Pulmonary artery endothelial cell (primary cell): ENCODE results near the gene NRXN2. TPM values are rescaled to one million over a fixed set of nuclear protein-coding genes. Genes with fewer than 3 reads are reported as not detected.
"Not testable (repeated sequence)": the region's sequence is repeated elsewhere in the genome, so short reads cannot be mapped to it uniquely, and the experiment has no call there.

Experiments used
- DNase-seq: peaks from one replicate; pipeline ENCODE4 v3.0.0-alpha.2; 2011; ENCODE audit warnings: low read depth, low spot score
- total RNA-seq: library from RNA; depleted of rRNA; stranded (reverse); fragments of >200 nt; gene quantifications from 2 replicates; pipeline ENCODE4 v1.2.3, GENCODE V29; 2014

The NRXN2 gene
- total RNA-seq, 1 donor from 2014 or later: not detected

DNA sequence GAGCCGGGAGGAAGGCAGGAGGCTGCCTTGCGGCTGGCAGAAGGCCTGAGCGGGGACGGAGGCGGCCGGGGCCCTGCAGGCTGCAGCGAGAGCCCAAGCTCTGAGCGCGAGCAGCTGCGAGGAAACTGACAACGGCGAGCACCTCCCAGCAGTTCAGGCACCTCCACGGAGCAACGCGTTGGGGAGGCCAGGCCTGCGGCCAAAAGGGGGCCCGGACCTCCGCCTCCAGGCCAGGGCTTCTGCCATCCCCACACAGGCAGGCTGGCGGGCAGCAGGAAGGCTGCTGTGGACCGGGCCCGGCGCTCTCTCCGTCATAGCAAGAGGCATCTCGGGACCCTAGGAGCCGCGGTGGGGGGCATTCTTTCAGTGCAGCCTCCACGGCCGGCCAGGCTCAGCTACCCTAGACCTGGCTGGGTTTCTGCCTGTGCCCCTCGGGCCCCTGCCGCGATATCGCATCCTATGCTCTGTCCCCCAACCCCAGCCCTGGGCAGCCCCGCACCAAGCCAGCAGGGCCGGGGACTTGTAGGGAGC is 154.9 kb downstream of the NRXN2 start:
- no peak for DNase-seq

DNA sequence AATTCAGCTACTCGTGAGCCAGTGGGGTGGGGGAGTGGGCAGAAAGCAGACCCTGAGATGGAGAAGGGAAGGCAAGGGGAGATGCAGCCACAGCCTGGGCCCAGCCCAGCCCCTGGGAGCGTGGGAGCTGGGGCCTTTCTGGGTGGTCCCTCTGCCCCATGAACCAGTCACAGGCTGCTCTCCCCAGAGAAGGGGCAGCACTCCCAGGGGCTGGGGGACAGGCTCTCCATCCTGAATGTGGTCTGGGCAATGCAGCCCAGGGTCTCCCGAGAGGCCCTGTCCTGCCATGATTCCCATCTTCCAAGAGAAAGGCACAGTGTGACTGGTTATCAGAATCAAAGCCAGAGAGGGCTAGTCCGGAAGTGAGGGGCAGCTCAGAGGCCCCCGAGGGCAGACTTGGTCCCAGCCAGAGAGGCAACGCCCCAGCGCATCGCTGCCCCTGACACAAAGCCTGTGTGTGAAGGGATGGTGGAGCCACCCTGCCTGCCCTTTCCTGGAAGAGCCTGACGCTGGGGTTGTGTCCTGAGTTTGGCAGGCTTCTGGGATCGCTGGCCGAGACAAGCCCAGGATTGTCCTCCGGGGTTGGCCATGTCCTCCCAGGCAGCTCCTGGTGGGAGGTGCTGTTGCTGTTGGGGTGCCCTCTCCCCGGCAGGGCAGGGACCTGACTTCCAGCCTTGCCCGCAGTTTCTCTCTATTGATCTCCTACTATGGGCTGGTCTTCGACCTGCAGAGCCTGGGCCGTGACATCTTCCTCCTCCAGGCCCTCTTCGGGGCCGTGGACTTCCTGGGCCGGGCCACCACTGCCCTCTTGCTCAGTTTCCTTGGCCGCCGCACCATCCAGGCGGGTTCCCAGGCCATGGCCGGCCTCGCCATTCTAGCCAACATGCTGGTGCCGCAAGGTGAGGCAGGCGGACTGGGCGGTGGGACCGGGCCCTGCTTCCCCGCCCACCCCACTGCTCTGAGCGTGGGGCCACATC is 155.8 kb downstream of the NRXN2 start:
- no peak for DNase-seq

DNA sequence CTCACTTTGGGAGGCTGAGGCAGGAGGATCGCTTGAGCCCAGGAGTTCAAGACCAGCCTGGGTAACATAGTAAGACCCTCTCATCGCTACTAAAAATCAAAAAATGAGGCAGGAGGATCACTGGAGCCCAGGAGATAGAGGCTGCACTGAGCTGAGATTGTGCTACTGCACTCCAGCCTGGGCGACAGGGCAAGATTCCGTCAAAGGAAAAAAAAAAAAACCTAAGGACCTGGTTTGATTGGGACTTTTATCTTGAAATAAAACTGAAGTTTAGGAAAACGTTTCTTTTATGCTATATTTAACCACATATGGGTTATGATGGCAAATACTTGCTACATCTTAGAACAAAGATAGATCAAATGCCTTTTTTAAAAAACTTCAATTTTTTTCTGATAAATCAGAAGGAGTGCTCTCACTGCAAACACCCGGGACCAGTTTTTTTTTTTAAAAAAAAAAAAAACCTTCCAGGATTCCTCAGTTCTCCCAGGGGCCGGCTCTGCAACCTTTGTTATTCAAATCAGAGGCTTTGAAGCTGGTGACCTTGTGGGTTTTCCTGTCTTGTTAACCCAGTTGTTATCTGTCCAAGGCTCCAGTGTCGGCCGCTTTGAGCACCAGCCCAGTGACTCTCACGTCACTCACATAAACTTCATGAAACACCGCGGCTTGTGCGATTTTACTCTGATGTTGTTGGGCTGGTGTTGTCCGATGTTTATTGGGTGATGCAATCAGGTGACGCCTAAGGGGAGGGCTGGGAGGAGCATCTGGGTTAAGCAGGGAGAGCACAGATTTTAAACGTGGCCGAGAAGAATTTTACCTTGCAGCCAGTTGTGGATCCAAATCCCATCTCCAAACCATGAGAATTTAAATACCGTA is 156.7 kb downstream of the NRXN2 start:
- no peak for DNase-seq

DNA sequence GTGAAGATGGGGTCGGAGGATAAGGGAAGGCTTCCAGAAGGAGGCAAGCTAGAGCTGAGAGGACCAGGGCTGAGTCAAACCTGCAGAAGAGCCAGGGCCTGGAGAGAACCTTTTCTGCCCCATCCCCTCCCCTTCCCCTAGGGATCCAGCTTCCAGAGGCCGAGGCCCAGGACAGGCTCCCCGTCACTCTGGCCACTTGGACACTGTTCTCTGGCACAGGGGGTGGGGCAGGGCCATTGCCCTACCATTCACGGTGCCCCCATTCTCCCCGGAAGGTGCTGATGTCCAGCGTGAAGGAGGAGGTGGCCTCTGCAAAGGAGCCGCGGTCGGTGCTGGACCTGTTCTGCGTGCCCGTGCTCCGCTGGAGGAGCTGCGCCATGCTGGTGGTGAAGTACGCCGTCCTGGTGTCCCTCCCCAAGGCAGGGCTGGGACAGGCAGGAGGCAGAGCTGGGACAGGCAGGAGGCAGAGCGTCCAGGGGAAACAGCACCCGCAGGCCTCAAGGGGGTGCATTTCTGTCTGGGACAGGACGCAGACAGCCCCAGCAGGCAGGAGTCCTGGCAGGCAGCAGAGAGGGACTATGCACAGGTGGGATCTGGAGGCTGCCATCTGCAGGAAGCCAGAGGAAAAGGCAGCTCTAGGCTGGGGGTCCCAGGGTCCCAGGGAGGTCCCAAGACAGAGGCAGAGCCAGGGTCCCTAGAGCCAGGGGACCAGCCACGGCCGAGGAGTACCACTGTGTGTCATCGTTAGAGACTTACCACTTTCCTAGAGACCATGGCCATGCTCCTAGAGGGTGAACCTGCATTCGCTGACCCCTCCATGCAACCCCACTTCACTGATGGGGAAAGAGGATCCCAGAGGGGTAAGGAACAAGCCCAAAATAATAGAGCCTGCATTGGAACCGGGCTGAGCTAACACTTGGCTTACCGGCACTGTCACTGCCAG is 157.8 kb downstream of the NRXN2 start:
- DNase-seq: no peak

DNA sequence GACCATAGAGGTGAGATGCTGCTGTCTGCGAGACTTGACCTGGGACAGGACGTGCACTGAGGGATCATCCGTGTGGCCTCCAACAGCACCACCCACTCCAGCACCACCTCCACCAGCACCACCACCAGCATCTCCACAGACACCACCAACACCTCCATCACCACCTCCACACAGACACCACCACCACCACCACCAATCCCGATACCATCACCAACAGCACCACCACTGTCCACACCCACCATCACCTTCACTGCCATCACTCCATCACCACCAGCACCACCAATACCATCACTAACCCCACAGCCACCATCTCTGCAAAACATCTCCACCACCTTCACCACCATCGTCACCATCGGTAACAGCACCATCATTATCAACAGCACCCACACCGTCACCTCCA is 158.6 kb downstream of the NRXN2 start:
- DNase-seq: no peak

DNA sequence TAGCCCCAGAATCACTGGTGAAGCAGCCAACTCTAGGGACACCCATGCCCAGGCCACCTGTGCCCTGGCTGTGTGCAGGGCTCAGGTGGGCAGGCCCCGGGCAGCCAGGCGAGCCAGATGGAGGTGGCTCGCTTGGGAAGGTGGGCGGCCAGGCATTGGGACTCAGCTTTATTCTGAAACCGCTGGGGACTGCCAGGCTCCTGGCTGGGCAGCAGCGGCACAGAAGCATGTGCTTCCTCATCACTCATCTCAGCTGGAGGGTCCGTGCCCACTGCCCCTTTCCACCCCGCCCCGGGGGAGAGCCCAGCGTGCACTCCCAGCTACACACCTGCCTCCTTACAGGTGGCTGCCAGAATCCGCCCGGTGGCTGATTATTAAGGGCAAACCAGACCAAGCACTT is 159.0 kb downstream of the NRXN2 start:
- DNase-seq: no peak

DNA sequence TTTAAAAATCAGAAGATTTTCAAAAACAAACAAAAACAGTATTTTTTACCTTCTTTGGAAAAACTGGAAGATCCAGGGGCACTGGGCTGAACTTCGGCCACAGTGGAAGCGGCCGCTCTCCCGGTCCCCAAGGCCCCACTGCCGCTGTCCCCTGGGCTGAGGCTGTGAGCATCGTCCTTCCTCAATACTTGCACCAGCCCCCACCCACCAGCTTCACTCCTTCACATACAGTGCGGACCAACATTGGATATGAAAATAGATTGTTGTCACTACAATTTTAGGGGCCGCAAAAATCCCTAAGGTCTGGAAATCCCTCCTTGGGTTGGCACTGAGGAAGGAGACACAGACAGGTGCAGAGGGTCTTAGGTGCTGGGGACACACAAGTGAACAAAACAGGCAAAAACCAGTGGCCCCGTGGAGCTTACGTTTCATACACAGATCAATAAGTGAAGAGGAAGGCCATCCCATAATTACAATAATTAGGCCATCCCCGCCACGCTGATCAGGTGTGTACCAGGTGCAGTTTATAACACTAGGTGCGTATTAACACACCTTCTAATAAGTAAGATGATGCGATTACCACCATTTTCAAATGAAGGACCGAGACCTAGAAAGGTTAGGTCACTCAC is 160.2 kb downstream of the NRXN2 start:
- no peak for DNase-seq

DNA sequence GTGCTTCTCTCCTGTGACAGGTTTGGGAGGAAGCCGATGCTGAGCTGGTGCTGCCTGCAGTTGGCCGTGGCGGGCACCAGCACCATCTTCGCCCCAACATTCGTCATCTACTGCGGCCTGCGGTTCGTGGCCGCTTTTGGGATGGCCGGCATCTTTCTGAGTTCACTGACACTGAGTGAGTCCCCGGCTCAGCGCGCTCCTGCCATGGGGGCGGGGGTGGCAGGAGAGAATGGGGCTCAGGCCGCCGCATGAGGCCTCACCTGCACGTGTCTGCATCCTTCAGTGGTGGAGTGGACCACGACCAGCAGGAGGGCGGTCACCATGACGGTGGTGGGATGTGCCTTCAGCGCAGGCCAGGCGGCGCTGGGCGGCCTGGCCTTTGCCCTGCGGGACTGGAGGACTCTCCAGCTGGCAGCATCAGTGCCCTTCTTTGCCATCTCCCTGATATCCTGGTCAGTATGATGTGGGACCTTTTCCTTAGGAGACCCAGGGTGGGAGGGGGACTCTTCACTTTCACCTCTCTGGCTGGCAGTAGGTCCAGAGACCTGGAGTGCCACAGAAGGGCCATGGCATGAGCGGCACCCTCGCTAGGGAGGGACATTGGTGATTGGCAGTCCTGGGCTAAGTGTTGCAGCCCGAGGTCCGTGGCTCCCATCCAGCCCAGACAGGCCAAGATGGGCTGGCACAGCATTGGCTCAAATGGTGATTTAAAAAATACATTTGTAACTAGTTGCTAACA is 160.8 kb downstream of the NRXN2 start:
- no peak for DNase-seq

DNA sequence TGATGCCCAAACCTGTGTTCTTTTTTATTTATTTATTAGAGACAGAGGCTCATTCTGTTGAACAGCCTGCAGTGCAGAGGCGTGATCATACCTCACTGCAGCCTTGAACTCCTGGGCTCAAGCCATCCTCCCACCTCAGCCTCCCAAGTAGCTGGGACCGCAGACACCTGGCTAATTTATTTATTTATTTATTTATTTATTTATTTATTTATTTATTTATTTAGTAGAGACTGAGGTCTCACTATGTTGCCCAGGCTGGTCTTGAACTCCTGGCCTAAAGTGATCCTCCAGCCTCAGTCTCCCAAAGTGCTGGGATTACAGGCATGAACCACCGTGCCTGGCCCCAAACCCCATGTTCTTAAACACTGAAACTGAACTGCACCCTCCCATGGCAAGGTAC is 161.6 kb downstream of the NRXN2 start:
- DNase-seq: not testable (repeated sequence)

DNA sequence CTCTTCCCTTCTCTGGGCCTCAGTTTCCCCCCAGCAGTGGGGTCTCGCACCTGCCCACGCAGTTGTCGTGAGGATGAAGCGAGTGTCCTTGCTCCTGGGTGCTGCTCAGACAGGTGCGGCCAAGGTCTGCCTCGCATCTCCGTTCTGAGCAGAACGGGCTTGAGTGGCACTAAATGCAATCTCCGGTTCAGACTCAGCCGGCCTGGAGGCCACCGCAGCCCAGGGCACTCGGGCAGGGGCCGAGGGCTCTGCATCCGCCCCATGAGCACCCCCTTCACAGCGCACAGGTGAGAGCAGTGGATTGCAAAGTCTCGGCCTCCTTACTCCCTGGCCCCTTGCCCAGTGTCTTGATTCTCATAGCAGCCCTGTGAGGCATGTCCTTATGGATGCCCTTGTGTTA is 162.1 kb downstream of the NRXN2 start:
- no peak for DNase-seq

DNA sequence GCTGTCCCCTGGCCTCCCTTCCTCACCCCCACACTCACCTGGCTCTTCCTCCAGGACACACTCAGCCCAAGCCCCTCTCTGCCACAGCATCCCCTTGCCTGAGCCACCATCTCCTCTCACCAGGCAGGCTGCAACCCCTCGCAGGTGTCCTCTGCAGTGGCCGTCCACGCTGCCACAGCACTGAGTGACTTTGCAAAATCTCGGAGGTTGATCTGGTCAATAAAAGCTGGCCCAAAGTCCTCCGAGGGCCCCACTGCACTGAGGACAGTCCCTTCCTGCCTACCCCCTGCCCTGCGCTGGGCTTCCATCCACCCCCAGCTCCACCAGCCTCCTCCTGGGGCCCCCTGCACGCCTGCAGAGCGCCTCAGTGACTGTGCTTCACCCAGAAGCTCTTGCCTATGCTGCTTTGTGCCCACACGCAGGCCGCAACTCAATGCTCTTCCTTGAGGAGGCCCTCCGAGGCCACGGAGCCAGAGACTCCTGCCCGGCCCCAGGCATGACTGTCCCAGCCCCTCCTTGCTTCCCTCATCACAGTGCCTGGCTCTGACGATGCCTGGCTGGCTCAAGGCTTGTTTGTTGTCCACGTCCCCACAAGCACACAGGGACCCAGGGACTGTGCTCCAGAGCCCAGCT is 162.7 kb downstream of the NRXN2 start:
- DNase-seq: no peak

DNA sequence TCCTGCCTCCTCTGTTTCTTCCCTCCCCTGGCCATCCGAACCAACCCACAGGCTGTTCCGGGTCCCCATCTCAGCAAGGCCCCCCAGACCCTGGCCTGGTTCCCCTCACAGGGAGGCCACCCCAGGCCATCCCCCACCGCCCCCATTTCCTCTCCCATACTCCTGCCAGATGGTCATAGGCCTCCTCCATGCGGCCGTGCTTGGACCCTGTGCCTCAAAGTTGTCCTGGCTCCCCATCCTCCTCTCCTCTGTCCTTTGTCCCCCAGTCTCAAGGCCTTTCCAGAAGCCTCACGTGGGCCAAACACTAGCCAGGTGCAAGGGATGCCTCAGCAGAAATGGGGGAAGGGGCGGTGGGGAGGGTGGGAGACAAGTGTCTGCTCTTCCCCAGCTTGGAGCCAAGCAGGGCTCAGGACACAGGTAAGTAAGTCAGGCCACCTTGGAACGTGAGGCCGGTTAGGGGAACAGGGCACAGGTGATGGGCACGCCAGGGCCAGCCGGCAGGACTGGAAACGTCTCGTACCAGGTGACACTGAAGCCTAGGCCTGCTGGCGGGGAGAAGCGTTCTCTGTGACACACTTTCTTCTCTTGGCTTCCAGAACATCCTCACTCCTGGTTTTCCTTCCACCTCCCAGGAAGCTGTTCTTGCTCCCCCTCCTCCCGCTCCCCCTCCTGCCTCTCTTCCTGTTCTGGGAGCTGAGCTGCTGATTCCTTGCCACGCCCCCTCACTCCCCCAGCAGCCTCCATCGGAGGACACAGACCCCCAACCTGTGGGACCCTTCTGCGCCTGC is 163.5 kb downstream of the NRXN2 start:
- DNase-seq: no peak

DNA sequence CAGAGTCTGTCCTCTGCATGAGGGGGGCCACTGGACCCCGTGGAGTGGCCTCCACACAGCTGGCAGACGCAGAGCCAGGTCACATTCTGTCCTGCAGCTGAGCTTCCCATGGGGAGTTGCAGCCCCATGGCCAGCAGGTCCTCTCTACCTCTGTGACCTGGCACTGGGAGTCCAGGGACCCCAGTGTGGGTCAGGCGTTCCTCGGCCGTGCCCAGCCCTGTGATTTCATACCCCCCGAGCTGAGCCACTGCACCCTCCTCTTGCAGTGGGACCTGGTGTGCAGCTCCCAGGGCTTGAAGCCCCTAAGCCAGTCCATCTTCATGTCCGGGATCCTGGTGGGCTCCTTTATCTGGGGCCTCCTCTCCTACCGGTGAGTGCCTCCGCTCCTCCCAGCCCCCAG is 164.1 kb downstream of the NRXN2 start:
- no peak for DNase-seq

DNA sequence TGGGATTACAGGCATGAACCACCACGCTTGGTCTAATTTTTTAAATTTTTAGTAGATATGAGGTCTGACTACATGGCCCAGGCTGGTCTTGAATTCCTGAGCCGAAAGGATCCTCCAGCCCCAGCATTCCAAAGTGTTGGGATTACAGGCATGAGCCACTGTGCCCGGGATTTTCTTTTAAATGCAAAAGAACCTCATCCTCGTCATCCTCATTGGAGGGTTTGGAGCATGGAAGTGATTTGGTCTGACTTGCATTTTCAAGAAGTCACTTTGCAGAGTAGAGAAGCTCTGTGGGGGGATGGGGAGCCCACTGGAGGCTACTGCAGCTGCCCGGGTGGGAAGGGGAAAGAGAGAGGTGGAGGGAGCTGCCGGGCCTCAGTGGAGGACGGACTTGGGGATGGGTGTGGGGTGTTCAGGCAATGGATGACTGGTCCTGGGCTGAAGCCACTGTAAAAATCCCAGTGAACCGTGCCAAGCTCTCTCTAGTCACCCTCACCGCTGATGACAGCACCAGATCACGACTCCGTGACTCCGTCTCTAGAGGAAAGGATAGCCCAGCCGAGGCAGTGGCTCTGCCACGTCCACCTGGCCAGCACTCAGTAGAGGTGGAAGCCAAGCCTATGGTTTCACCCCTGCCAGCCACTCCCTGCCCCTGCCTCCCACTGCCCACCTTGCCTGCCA is 164.8 kb downstream of the NRXN2 start:
- DNase-seq: no peak

DNA sequence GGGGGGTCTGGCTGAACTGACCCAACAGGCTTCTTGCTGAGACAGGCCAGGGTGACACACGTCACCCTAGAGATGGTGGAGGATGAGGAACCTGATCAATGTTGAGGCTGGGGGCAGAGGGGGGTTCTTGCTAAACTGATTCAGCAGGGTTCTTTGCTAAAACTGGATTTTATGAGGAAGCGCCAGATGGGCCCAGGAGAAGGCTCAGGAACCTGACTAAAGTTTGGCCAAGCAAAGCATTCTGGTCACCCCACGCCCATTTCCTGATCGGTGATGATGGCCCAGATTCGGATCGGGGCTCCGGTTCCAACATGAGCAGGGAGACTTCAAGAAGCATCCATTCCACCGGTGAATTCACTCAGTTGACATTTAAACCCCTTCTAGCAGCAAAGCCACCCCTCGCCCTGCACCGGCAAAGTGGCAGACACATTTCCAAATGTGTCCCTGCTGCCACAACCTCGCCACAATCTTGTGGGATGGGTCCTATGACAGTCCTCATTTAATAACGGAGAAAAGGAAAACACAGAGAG is 166.2 kb downstream of the NRXN2 start:
- no peak for DNase-seq
